Sigmoid colon (tissue), 4 donors: ENCODE data around the gene GNAI2.

Experiments used
- EP300 ChIP-seq, 4 donors: sonication (generic); formaldehyde crosslinking; IDR thresholded peaks; one replicate each; pipeline ENCODE4 v1.6.1; 2017; ENCODE audit warnings: antibody characterized with exemption in 4 of 4
- POLR2A ChIP-seq, 2 donors: fragments of 450-650 bp; IDR thresholded peaks; one replicate each; pipeline ENCODE4 v1.6.1; 2016; ENCODE audit warnings: antibody characterized with exemption in 2 of 2, mild to moderate bottlenecking in 2 of 2, moderate library complexity in 2 of 2
- TF ChIP-seq, protein P1 (sequence below), 4 experiments: fragments of 450-650 bp in 3 of 4; fragments of 200-600 bp in 1 of 4; IDR thresholded peaks; one replicate each; pipeline ENCODE4 v1.5.1; 2016 to 2019; ENCODE audit warnings: antibody characterized with exemption in 4 of 4, mild to moderate bottlenecking in 3 of 4, moderate library complexity in 2 of 4

DNA sequence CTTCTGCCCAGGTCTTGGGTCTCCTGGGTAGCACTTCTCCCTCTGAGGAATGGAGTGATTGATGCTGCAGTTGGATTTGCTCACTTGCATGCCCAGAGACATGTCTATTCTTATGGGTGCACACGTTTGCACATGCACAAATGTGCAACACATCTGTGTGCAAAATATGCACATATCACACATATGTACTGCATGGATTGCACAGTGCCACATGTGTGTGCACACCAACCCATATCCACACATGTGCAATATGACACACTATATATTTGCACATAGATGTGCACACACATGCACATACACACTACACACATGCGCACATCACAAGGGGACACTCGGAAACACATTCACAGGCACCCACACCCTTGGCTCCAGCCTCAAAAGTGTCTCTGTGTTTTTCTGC lies 32.3 kb downstream of the GNAI2 start:
- TF ChIP-seq, protein P1, sequence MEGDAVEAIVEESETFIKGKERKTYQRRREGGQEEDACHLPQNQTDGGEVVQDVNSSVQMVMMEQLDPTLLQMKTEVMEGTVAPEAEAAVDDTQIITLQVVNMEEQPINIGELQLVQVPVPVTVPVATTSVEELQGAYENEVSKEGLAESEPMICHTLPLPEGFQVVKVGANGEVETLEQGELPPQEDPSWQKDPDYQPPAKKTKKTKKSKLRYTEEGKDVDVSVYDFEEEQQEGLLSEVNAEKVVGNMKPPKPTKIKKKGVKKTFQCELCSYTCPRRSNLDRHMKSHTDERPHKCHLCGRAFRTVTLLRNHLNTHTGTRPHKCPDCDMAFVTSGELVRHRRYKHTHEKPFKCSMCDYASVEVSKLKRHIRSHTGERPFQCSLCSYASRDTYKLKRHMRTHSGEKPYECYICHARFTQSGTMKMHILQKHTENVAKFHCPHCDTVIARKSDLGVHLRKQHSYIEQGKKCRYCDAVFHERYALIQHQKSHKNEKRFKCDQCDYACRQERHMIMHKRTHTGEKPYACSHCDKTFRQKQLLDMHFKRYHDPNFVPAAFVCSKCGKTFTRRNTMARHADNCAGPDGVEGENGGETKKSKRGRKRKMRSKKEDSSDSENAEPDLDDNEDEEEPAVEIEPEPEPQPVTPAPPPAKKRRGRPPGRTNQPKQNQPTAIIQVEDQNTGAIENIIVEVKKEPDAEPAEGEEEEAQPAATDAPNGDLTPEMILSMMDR (IDR thresholded peaks at IDR 0.05) = no peak
- TF ChIP-seq POLR2A (IDR thresholded peaks at IDR 0.05) (no peak), EP300 (IDR thresholded peaks at IDR 0.05) (no peak)
